ENCODE data around the gene SFT2D1.

The SFT2D1 gene

GRCh38 chr6:166308769-166309589 is 33.4 kb downstream of the SFT2D1 start:
- in situ Hi-C loops (cut with MboI; ENCODE audit: low sequenced_read_pairs): no loop called here

GRCh38 chr6:166308033-166308768 is 34.1 kb downstream of the SFT2D1 start, which contains the start of gene PRR18:
TSS of gene PRR18 (minus strand) at chr6:166308392. CDS start at chr6:166308142, 250 bp downstream.
- in situ Hi-C loops (cut with MboI; ENCODE audit: low sequenced_read_pairs): no loop called here

- in situ Hi-C loops (cut with MboI; ENCODE audit: low sequenced_read_pairs): no loop called here
Measured at GRCh38 chr6:166307082-166308032, 35.0 kb downstream of the SFT2D1 start.

GRCh38 chr6:166306378-166307081 is 35.8 kb downstream of the SFT2D1 start:
- in situ Hi-C loops (cut with MboI; ENCODE audit: low sequenced_read_pairs): no loop called here

GRCh38 chr6:166305562-166306117 is 36.7 kb downstream of the SFT2D1 start:
- in situ Hi-C loops (cut with MboI; ENCODE audit: low sequenced_read_pairs): no loop called here

- in situ Hi-C loops (cut with MboI; ENCODE audit: low sequenced_read_pairs): no loop called here
Measured at GRCh38 chr6:166304106-166304505, 38.2 kb downstream of the SFT2D1 start.

- in situ Hi-C loops (cut with MboI; ENCODE audit: low sequenced_read_pairs): no loop called here
Measured at GRCh38 chr6:166301611-166302529, 40.5 kb downstream of the SFT2D1 start.

- in situ Hi-C loops (cut with MboI; ENCODE audit: low sequenced_read_pairs): no loop called here
Measured at GRCh38 chr6:166300357-166300987, 41.9 kb downstream of the SFT2D1 start.

- in situ Hi-C loops (cut with MboI; ENCODE audit: low sequenced_read_pairs): no loop called here
Measured at GRCh38 chr6:166297606-166298005, 44.7 kb downstream of the SFT2D1 start.

GRCh38 chr6:166296035-166296883 is 46.1 kb downstream of the SFT2D1 start:
- in situ Hi-C loops (cut with MboI; ENCODE audit: low sequenced_read_pairs): no loop called here

- in situ Hi-C loops (cut with MboI; ENCODE audit: low sequenced_read_pairs): no loop called here
Measured at GRCh38 chr6:166293731-166294584, 48.4 kb downstream of the SFT2D1 start.

- in situ Hi-C loops (cut with MboI; ENCODE audit: low sequenced_read_pairs): no loop called here
Measured at GRCh38 chr6:166289207-166290060, 52.9 kb downstream of the SFT2D1 start.

- in situ Hi-C loops (cut with MboI; ENCODE audit: low sequenced_read_pairs): no loop called here
Measured at GRCh38 chr6:166286839-166287271, 55.5 kb downstream of the SFT2D1 start.

- in situ Hi-C loops (cut with MboI; ENCODE audit: low sequenced_read_pairs): no loop called here
Measured at GRCh38 chr6:166285233-166285632, 57.1 kb downstream of the SFT2D1 start.

- in situ Hi-C loops (cut with MboI; ENCODE audit: low sequenced_read_pairs): no loop called here
Measured at GRCh38 chr6:166284640-166285039, 57.7 kb downstream of the SFT2D1 start.
